HK-2 (cell line): Measurements from ENCODE around the gene APOL6.
"Not testable (repeated sequence)": the region's sequence is repeated elsewhere in the genome, so short reads cannot be mapped to it uniquely, and the experiment has no call there.

Source experiments
- DNase-seq: peaks from one replicate; pipeline ENCODE4 v3.0.0-alpha.2; 2018; ENCODE audit not compliant: unreplicated experiment

The APOL6 gene

DNA sequence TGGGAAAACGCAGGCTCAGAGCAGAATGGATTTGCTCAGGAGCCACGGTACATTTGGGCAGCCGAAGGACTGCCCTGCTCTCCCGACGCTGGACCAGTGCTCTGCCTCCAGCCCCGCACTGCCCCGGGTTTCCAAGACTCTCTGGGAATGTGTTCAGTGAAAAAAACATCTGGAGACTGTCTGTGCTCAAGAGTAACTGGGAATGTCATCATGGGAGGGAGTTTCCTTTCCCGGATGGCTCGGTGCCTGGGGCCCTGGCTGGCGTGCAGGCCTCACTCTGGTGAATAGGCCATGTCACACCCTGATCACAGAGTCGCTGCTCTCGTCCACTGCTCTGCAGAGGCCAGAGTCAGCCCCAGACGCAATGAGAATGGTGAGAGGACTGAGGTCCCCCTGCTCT is 9.8 kb upstream of the APOL6 start:
- DNase-seq, result no peak

GRCh38 chr22:35641494-35642120 is 6.6 kb upstream of the APOL6 start:
- DNase-seq, result no peak

DNA sequence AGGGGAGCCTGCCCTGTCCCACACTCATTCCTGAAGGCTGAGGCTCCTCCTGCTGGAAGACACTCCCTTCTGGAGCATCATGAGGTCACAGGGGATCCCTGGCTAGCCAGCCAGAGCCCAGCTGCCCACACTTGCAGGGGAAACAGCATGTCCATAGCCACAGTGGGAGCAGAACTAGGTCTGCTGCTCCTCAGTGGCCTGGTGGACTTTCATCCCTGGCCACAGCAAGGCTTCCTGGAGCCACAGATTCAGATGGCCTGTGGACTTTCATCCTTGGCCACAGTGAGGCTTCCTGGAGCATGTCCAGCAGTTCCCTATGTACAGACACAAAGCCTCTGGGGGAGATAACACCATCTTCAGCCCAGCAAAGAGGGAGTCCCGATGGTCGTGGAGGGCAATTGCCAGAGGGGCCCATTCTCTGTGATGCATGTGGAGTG is 5.9 kb upstream of the APOL6 start:
- no peak for DNase-seq

DNA sequence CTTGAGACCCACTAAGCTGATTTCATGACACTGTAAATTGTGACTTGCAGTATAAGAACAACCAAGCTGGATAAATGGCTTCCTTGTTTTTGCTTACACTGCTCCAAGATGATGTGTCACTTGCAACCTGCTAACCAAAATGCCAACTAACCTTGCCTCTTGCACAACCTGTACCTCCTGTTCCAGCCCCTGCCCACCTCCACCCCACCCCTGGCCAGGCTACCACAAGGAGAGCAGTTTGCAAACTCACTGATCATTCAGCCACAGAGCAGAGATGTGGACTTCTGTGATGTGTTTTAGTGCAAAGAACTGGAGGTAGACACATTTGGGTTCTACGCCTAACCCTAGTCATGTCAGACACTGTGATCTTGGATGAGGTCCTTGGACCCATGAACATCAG is 4.3 kb upstream of the APOL6 start:
- no peak for DNase-seq

DNA sequence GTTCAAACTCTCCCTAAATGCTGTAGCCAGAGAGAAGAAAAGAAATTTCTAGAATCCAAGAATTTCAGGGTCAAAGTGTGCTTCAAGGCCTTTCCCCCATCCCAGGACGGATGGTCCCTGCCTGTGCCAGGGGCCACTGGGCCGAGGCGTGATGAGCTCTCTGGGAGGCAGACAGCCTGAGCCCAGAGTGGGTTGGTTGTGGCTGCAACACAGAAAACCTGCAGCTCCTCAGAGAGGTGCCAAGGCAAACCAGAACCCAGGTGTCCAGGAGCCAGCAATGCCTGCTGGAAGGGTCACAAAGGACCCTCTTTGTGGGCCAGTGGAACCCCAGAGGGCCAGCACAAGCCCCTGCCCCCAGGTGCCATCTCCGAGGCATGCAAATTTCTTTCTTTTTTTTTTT is 2.6 kb upstream of the APOL6 start:
- DNase-seq, result no peak

DNA sequence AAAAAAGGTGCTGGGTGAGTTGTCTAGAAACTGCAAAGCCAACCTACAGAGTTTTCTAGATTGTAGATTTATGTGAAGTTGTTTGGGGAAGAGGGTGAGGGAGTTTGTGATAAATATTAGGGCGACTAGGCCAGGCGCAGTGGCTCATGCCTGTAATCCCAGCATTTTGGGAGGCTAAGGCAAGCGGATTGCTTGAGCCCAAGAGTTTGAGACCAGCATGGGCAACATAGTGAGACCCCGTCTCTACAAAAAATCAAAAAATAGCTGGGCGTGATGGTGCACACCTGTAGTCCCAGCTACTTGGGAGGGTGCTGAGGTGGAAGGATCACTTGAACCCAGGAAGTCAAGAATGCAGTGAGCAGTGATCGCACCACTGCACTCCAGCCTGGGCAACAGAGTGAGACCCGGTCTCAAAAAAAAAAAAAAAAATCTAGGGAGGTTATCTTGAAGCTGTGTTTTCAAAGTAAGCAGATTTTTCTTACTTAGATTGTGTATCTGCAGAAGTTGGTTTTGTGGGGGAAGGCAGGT is 844 bp downstream of the APOL6 start:
- no peak for DNase-seq

DNA sequence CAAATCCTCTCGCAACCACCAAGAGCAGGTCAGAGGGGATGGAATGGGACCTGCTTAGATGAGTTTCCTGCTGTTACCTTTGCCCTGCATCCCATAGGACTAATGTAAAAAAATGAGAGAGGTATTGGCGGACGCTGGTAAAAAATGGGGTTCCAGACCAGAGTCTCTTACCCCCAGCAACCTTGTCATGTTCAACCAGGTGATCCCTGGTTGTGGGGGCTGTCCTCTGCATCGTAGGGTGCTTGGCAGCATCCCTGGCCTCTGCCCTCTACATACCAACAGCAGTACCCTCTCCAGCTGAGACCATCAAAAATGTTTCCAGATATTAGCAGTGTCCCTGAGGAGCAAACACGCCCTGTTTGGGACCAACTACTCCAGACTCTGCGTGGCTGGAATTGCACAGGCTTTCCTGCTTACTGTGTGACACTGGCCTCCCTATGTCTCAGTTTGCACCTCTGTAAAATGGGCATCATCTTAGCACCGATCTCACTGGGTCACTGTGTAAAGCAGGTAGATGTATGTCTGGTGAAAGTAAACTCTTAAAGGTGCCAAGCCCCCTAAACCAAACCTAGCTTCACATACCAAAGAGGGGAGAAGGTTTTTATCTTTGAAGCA is 1.5 kb downstream of the APOL6 start:
- no peak for DNase-seq

DNA sequence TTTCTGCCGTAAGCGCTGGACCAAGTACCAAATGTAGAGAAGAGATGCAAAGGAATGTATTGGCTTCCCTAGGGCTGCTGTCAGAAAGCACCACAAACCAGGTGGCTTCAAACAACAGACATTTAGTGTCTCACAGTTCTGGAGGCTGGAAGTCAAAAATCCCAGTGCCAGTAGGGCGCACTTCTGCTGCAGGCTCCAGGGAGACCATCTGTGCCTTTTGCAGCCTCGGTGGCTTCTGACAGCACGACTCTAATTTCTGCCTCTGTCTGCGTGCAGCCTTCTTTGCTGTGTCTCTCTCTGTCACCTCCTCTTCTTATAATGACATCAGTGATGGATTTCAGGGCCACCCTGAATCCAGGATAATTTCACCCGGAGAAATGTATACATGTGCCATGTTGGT is 2.8 kb downstream of the APOL6 start:
- DNase-seq, result no peak

DNA sequence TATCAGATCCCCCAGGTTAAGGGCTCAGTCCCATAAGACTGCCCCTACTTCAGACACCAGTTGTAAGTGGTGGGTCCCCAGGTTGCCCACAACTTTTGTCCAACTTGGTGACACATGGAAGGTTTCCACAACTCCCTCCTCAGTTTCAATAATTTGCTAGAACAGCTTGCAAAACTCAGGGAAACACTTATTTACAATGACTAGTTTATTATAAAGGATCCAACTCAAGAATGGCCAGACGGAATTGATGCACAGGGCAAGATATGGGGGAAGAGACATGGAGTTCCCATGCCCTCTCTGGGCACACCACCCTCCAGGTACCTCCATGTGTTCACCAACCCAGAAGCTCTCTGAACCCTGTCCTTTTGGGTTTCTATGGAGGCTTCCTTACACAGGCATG is 5.6 kb downstream of the APOL6 start:
- no peak for DNase-seq

- no peak for DNase-seq
Observed at GRCh38 chr22:35656284-35656752, 8.1 kb downstream of the APOL6 start.

DNA sequence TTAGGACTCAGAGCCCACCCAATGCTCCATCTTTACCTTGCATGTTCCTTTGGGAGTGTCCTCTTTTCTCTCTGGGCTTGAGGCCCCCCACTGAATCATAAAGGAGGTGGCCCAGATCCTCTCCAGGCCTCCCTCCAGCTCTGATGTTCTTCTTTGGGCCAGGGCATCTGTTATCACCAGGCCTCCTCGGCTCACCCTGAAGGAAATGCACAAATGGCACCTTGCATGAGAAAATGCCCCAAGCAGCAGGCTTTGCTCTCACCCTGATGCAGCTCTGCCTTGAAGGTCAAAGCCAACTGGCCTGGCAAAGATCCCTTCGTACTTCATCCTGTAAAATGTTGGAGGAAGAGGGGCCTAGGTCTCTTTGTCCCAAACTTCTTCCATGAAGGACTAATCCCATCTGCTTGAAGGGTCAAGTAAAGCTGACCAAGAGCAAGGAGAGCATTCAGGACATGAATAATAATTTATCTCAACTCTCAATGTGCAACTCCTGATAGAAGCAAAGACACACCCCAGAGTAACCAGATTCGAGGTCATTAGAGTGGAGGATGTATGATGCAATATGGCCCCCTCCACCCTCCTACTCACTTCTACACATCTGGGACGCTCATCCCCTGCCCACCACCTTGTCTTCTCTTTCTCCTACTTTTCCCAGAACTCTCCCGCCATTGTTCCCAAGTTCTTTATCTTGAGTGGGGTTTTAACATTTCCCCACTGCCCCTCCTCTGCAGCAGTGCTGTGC is 9.5 kb downstream of the APOL6 start:
- no peak for DNase-seq

- no peak for DNase-seq
Observed at GRCh38 chr22:35660291-35661127, 12.3 kb downstream of the APOL6 start.

DNA sequence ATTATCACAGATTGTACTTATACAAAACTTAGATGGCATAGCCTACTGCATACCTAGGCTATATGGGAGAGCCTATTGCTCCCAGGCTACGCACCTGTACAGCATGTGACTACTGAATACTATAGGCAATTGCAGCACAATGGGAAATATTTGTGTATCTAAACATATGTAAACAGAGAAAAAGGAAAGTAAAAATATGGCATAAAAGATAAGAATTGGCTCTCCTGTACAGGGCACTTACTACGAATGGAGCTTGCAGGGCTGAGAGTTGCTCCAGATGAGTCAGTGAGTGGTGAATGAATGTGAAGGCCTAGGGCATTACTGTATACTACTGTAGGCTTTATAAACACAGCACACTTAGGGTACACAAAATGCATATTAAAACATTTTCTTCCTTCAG is 13.2 kb downstream of the APOL6 start:
- DNase-seq, result no peak

- no peak for DNase-seq
Observed at GRCh38 chr22:35662914-35663313, 14.7 kb downstream of the APOL6 start.

DNA sequence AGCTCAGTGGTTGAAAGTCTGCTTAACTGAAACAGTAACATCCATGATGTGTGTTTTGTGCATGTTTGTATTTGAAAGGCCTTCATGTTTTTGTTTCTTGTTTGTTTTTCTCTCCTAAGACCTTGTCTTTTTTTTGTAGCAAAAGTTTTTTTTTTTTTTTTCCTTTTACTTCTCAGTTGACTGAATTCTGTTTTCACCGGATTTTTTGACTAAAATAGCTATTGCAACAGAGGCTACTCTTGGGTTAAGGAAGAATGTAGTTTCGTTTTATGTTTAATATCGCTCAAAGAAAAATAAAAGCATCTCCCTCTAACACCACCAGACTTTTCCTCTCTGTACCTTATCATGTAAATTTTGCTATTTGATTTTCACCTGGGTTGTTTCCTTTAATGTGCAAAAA is 15.1 kb downstream of the APOL6 start:
- DNase-seq, result no peak

GRCh38 chr22:35664955-35665587 is 16.8 kb downstream of the APOL6 start:
- no peak for DNase-seq

GRCh38 chr22:35666699-35667098 is 18.5 kb downstream of the APOL6 start:
- DNase-seq, result not testable (repeated sequence)

DNA sequence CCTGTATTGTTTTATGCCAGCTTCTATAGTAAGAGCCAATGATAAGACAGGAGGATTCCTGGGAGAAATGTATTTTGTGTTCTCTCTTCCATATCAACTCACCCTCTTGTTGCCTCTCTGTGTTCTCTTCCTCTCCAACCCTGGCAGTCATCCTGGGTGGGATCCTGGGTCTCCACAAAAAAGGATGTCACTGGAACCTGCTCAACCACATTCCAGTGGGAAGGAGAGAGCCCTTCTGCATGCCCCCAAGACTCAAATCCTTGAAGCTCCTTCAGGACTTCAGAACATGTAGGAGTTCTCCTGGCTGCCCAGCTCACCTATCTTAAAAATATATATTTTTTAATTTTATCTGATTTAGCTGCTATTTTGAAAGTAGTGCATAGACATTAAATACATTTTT is 26.1 kb downstream of the APOL6 start:
- DNase-seq, result no peak

- DNase-seq, result not testable (repeated sequence)
Observed at GRCh38 chr22:35676065-35676464, 27.8 kb downstream of the APOL6 start.

DNA sequence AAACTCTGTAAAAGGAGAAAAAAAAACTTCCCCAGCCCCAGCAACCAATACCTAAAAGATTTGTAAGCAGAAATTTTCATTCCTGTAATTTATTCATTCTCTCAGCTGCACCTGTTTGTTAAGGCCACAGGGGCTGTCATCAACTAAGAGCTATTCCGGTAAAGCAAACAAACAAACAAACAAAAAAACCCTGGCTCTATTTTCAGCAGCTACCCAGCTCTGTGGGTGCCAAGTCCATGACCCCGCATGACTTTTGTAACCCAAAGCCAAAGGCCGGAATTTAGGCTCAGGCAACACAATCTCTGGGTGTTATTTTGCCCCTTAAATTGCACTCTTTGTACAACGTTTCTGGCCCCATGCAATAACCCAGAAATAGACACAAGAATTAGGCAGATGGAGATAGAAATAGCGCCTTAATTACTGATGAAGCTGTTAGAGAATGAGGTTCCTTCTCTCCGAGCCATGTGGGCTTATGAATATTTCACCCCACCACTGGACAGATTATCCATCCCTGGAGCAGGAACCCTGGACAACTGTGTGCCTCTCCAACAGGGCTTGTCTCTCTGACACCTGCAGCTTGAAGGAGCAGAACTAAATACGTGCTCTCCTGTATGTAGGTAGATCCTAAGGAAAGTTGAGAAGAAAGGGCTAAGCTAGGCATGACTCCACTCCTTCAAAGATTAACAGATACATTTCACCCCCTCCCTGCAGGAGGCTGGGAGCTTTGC is 29.4 kb downstream of the APOL6 start:
- no peak for DNase-seq

DNA sequence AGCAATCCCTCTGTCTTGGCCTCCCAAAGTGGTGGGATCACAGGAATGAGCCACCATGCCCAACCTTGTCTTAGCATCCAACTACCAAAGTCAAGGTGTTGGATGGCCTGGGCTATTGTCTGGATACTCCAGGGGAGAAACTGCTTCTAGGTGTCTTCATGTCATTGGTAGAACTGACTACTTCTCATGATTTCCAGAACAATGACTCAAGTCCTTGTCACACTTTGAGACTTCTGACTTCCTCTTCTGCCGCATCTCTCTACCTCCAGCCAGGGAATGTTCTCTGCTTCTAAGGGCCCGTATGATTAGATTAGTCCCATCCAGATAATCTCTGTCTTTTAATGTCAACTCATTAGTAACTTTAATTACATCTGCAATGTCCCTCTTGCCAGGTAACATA is 30.6 kb downstream of the APOL6 start:
- no peak for DNase-seq
